Measurements from ENCODE around the gene CHRD.
A peak's percentile ranks its signal among the peaks of the same experiment; 100 is the strongest.

Gene CHRD

DNA sequence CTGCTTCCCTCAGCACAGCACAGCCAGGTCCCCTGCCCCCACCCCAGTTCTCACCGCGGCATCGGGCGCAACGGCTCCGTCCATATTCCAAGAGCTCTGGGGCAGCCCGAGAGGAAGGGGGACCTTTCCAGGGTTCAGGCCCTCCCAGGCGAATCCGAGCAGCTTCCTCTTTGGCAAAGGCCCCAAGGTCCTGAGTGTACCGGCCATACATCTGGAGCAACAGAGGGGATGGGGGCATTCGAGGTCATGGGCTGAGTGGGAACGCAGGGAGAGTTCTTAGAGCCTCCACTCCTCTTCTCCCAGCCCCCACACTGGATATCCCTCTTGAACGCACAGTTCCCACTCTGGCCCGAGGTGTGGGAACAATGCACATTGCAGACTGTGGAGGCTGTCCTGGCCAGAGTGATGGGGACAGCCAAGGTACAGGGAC lies 20.9 kb upstream of the CHRD start:
- H3K79me2 ChIP-seq (ENCODE audit: insufficient read depth, low read length), result peaks cover 25% of the 10 kb centered on the region
- no peaks in the 10 kb centered on the region for H3K27me3 ChIP-seq (ENCODE audit: insufficient read depth, low read length, poor library complexity)
- H4K20me1 ChIP-seq (ENCODE audit: insufficient read depth, low read length), result peaks cover 24% of the 10 kb centered on the region
- DNase-seq (no peak), ATAC-seq (ENCODE audit: insufficient read depth, low read depth) (no peak)
- no peak overlapping the region for H3K27ac ChIP-seq (ENCODE audit: low read length)
- H3K4me3 ChIP-seq (ENCODE audit: low read depth in 1 of 2, low read length in 2 of 2), result no peak overlapping the region
- H3K9ac ChIP-seq (ENCODE audit: low read depth, low read length), result no peak overlapping the region
- H2AFZ ChIP-seq (ENCODE audit: low read depth, low read length), result no peak overlapping the region
- peaks cover 20% of the 10 kb centered on the region for H3K4me1 ChIP-seq (ENCODE audit: insufficient read depth, low read length)
- H3K36me3 ChIP-seq (ENCODE audit: insufficient read depth, low read length), result peaks cover 11% of the 10 kb centered on the region
- TF ChIP-seq EZH2 (IDR thresholded peaks at IDR 0.05; ENCODE audit: borderline replicate concordance, low read depth, low read length, severe bottlenecking), result no peak
- TF ChIP-seq, protein P1, sequence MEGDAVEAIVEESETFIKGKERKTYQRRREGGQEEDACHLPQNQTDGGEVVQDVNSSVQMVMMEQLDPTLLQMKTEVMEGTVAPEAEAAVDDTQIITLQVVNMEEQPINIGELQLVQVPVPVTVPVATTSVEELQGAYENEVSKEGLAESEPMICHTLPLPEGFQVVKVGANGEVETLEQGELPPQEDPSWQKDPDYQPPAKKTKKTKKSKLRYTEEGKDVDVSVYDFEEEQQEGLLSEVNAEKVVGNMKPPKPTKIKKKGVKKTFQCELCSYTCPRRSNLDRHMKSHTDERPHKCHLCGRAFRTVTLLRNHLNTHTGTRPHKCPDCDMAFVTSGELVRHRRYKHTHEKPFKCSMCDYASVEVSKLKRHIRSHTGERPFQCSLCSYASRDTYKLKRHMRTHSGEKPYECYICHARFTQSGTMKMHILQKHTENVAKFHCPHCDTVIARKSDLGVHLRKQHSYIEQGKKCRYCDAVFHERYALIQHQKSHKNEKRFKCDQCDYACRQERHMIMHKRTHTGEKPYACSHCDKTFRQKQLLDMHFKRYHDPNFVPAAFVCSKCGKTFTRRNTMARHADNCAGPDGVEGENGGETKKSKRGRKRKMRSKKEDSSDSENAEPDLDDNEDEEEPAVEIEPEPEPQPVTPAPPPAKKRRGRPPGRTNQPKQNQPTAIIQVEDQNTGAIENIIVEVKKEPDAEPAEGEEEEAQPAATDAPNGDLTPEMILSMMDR (IDR thresholded peaks at IDR 0.05; ENCODE audit: borderline replicate concordance, extremely low read depth, low read length, poor library complexity, severe bottlenecking), result no peak
- H3K9me3 ChIP-seq (ENCODE audit: insufficient read depth, low read length, severe bottlenecking), result no peaks in the 10 kb centered on the region
- no peak overlapping the region for H3K4me2 ChIP-seq (ENCODE audit: insufficient read depth, low read length)

DNA sequence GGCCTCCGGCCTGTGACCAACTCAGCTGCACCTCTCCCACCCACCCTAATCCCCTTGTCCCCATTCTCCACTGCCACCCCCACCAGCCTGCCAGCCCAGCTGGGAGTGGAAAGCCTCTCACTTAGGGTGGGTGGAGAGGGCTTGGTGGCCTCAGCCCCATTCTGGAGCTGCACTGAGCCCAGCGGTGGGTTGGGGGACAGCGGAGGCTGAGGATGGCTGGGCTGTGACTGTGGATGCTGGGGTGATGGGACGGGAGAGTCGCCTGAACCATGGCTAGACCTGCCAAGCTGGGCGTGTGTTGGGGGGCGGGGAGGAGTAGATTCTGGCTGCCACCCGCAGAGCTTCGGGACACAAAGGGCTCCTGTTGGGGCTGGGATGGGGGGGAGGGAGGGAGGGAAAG lies 20.2 kb upstream of the CHRD start:
- no peak for ATAC-seq (ENCODE audit: insufficient read depth, low read depth)
- no peaks in the 10 kb centered on the region for H3K9me3 ChIP-seq (ENCODE audit: insufficient read depth, low read length, severe bottlenecking)
- H2AFZ ChIP-seq (ENCODE audit: low read depth, low read length), result no peak overlapping the region
- H3K27me3 ChIP-seq (ENCODE audit: insufficient read depth, low read length, poor library complexity), result no peaks in the 10 kb centered on the region
- H3K4me3 ChIP-seq (ENCODE audit: low read depth in 1 of 2, low read length in 2 of 2), result no peak overlapping the region
- H4K20me1 ChIP-seq (ENCODE audit: insufficient read depth, low read length), result peaks cover 25% of the 10 kb centered on the region
- peaks cover 10% of the 10 kb centered on the region for H3K36me3 ChIP-seq (ENCODE audit: insufficient read depth, low read length)
- DNase-seq, result no peak
- no peak for TF ChIP-seq EZH2 (IDR thresholded peaks at IDR 0.05; ENCODE audit: borderline replicate concordance, low read depth, low read length, severe bottlenecking)
- TF ChIP-seq, protein P1 (IDR thresholded peaks at IDR 0.05; ENCODE audit: borderline replicate concordance, extremely low read depth, low read length, poor library complexity, severe bottlenecking), result no peak
- H3K4me1 ChIP-seq (ENCODE audit: insufficient read depth, low read length), result peaks cover 27% of the 10 kb centered on the region
- H3K4me2 ChIP-seq (ENCODE audit: insufficient read depth, low read length), result peak overlapping the region; percentile 31; the same call in 1 of the 2 replicates
- H3K27ac ChIP-seq (ENCODE audit: low read length), result no peak overlapping the region
- H3K9ac ChIP-seq (ENCODE audit: low read depth, low read length), result no peak overlapping the region
- peaks cover 31% of the 10 kb centered on the region for H3K79me2 ChIP-seq (ENCODE audit: insufficient read depth, low read length)

DNA sequence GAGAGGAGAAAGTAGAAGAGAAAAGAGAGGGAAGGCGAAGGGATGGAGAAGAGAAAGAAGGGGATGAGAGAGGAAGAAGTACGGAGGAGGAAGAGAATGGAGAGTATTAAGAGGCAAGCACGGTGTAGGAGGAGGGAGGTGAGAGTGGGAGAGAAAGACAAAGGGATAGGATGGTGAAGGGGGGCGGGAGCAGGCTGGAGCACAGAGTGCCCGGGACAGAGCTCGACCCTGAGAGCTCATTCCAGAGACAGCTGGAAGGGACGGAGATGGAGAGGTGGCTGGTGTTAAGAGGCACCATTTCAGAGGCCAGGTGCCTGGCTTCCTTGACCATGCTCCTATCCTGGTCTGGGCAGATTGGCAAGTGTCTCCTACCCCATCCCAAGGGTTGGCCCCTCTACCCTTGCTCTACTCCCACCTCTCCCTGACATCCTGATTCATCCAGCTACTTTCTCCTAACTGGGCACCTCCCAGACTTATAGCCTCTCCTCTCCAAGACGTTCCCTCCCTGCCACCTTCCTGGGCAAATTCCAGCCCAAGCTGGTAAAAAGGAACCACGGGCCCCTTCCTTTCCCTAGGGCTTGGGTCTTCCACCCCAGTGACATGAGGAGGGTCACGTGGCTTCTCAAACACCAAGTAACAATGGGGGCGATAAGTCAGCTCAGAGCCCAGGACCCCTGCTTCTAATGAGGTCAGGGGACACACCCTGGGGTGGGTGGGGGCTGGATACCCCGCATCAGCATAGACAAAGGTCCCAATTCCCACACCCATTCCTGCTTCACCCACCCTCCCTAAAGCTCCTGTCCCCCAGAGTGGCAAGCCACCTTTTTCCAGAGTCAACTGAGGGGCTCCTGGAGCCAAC lies 19.6 kb upstream of the CHRD start:
- Histone ChIP-seq H3K27me3 (ENCODE audit: insufficient read depth, low read length, poor library complexity) (no peaks in the 10 kb centered on the region), H4K20me1 (ENCODE audit: insufficient read depth, low read length) (peaks cover 27% of the 10 kb centered on the region), H3K4me3 (ENCODE audit: low read depth in 1 of 2, low read length in 2 of 2) (peak overlapping the region in 1 of 2 experiments; percentile 95; a peak in 3 of 4 replicates), H3K4me1 (ENCODE audit: insufficient read depth, low read length) (peaks cover 34% of the 10 kb centered on the region), H3K27ac (ENCODE audit: low read length) (no peak overlapping the region), H3K9ac (ENCODE audit: low read depth, low read length) (peak overlapping the region; percentile 89; the same call in 1 of the 2 replicates), H3K4me2 (ENCODE audit: insufficient read depth, low read length) (peak overlapping the region; percentile 87), H3K9me3 (ENCODE audit: insufficient read depth, low read length, severe bottlenecking) (no peaks in the 10 kb centered on the region), H3K36me3 (ENCODE audit: insufficient read depth, low read length) (peaks cover 16% of the 10 kb centered on the region), H3K79me2 (ENCODE audit: insufficient read depth, low read length) (peaks cover 38% of the 10 kb centered on the region), H2AFZ (ENCODE audit: low read depth, low read length) (no peak overlapping the region)
- ATAC-seq (ENCODE audit: insufficient read depth, low read depth) (no peak), DNase-seq (no peak)
- TF ChIP-seq, protein P1 (IDR thresholded peaks at IDR 0.05; ENCODE audit: borderline replicate concordance, extremely low read depth, low read length, poor library complexity, severe bottlenecking), result no peak
- TF ChIP-seq EZH2 (IDR thresholded peaks at IDR 0.05; ENCODE audit: borderline replicate concordance, low read depth, low read length, severe bottlenecking), result no peak
